ENCODE measurements around the gene TRMT61A.

- TF ChIP-seq POLR2A (IDR thresholded peaks at IDR 0.05; ENCODE audit: low read depth, low read length), result no peak
- no peak for TF ChIP-seq POLR2AphosphoS5 (IDR thresholded peaks at IDR 0.05; ENCODE audit: low read depth, low read length)
- TF ChIP-seq TAF1 (IDR thresholded peaks at IDR 0.05; ENCODE audit: borderline replicate concordance, low read depth, low read length), result no peak
Observed at GRCh38 chr14:103531421-103532215, 2.6 kb downstream of the TRMT61A start.

Data from GM12892 (cell line).